Left renal pelvis (tissue), 4 donors: ENCODE measurements around the gene IGF2R. TPM values are rescaled to one million over a fixed set of nuclear protein-coding genes. Genes with fewer than 3 reads are reported as not detected.

Experiments used
- DNase-seq, 4 donors: peaks; one replicate each; pipeline ENCODE4 v3.0.0-alpha.2; 2013; ENCODE audit warnings: low read depth in 4 of 4, low spot score in 3 of 4
- polyA plus RNA-seq, 4 donors: library from polyadenylated mRNA; unstranded; fragments of 120-200 nt; gene quantifications; one replicate each; pipeline ENCODE4 v1.2.1, GENCODE V29; 2013; ENCODE audit not compliant: insufficient read length in 4 of 4

Gene IGF2R
- polyA plus RNA-seq, 4 donors = 44.9 to 61.0 (median 57.2) TPM

- no peak for DNase-seq
Measured at GRCh38 chr6:159973951-159974350, 5.1 kb downstream of the IGF2R start.

- DNase-seq = no peak
Measured at GRCh38 chr6:159974932-159975331, 6.0 kb downstream of the IGF2R start.

- no peak for DNase-seq
Measured at GRCh38 chr6:159976686-159977254, 7.9 kb downstream of the IGF2R start.

- no peak for DNase-seq
Measured at GRCh38 chr6:159977255-159977903, 8.5 kb downstream of the IGF2R start.

- no peak for DNase-seq
Measured at GRCh38 chr6:159977904-159978268, 9.0 kb downstream of the IGF2R start.

GRCh38 chr6:159978291-159979135 lies 9.6 kb downstream of the IGF2R start:
- DNase-seq = no peak

GRCh38 chr6:159979136-159979874 lies 10.4 kb downstream of the IGF2R start:
- DNase-seq = no peak

- no peak for DNase-seq
Measured at GRCh38 chr6:159980474-159980873, 11.6 kb downstream of the IGF2R start.

GRCh38 chr6:159981071-159981402 lies 12.2 kb downstream of the IGF2R start:
- DNase-seq = no peak

- DNase-seq = no peak
Measured at GRCh38 chr6:159981403-159982245, 12.7 kb downstream of the IGF2R start.

- DNase-seq = no peak
Measured at GRCh38 chr6:159982731-159983506, 14.0 kb downstream of the IGF2R start.

GRCh38 chr6:159983641-159984080 lies 14.8 kb downstream of the IGF2R start:
- no peak for DNase-seq

GRCh38 chr6:159984268-159984786 lies 15.4 kb downstream of the IGF2R start:
- no peak for DNase-seq

GRCh38 chr6:159985296-159985945 lies 16.5 kb downstream of the IGF2R start:
- no peak for DNase-seq

GRCh38 chr6:159988983-159989454 lies 20.1 kb downstream of the IGF2R start:
- no peak for DNase-seq

- no peak for DNase-seq
Measured at GRCh38 chr6:159989492-159990480, 20.9 kb downstream of the IGF2R start.

GRCh38 chr6:159992366-159992765 lies 23.5 kb downstream of the IGF2R start:
- DNase-seq = no peak
